Small intestine (tissue), 7 donors: ENCODE data around the gene ARHGEF4. TPM values are rescaled to one million over a fixed set of nuclear protein-coding genes. Genes with fewer than 3 reads are reported as not detected.

Source experiments
- DNase-seq, 2 donors: peaks; one replicate each; pipeline versions ENCODE4 v3.0.0 to v3.0.0-alpha.2; 2013
- FAIRE-seq: peaks from 2 replicates; lab custom pipeline; 2012; peaks lifted over from hg19 to GRCh38; lab: Jason Lieb, UNC
- H3K27ac ChIP-seq, 3 donors: one replicate each; pipeline ENCODE4 v1.5.1; 2013; ENCODE audit warnings: low read length in 2 of 3, mild to moderate bottlenecking in 2 of 3, control low read depth in 1 of 3, inconsistent platforms in 1 of 3, low read depth in 1 of 3, moderate library complexity in 1 of 3
- H3K27me3 ChIP-seq, 3 donors: one replicate each; pipeline ENCODE4 v1.6.1; 2013; ENCODE audit warnings: low read length in 3 of 3, inconsistent platforms in 1 of 3; ENCODE audit not compliant: control insufficient read depth in 3 of 3, insufficient read depth in 3 of 3
- H3K36me3 ChIP-seq, 3 donors: one replicate each; pipeline ENCODE4 v1.6.1; 2013; ENCODE audit warnings: low read length in 3 of 3, inconsistent platforms in 1 of 3, low read depth in 1 of 3, mild to moderate bottlenecking in 1 of 3, moderate library complexity in 1 of 3; ENCODE audit not compliant: control insufficient read depth in 3 of 3, insufficient read depth in 2 of 3
- H3K4me1 ChIP-seq, 3 donors: one replicate each; pipeline ENCODE4 v1.6.1; 2013; ENCODE audit warnings: low read length in 2 of 3, inconsistent platforms in 1 of 3, low read depth in 1 of 3, mild to moderate bottlenecking in 1 of 3, moderate library complexity in 1 of 3; ENCODE audit not compliant: control insufficient read depth in 3 of 3, insufficient read depth in 2 of 3
- H3K4me3 ChIP-seq, 3 donors: one replicate each; pipeline ENCODE4 v1.5.1; 2013; ENCODE audit warnings: low read length in 3 of 3, control low read depth in 1 of 3, inconsistent platforms in 1 of 3, low read depth in 1 of 3, mild to moderate bottlenecking in 1 of 3, moderate library complexity in 1 of 3
- H3K9me3 ChIP-seq, 2 donors: one replicate each; pipeline ENCODE4 v1.6.1; 2013; ENCODE audit warnings: low read depth in 1 of 2, low read length in 1 of 2; ENCODE audit not compliant: control insufficient read depth in 2 of 2, insufficient read depth in 1 of 2
- WGBS, 3 donors: extraction: QIAGEN DNeasy Blood & Tissue Kit; methylation state at CpG; one replicate each; pipeline ENCODE4 v1.1.7; 2013; 5-methylcytosine and 5-hydroxymethylcytosine counted together
- polyA plus RNA-seq, 4 donors: library from polyadenylated mRNA; stranded (reverse) in 3 of 4; unstranded in 1 of 4; fragments of 200-250 nt in 3 of 4; fragments of 120-200 nt in 1 of 4; gene quantifications; one replicate each; pipeline versions ENCODE4 v1.2.1 to v1.2.3, GENCODE V29; 2013
- donor health status: healthy with polysubstance abuse.
- donor health status: control.
- donor health status: control.
- donor health status: Bipolar disorder and iron deficiency.
- donor health status: healthy.

Gene ARHGEF4
- polyA plus RNA-seq, 4 donors: 0.22 to 2.8 (median 0.83) TPM; not detected in 1

DNA sequence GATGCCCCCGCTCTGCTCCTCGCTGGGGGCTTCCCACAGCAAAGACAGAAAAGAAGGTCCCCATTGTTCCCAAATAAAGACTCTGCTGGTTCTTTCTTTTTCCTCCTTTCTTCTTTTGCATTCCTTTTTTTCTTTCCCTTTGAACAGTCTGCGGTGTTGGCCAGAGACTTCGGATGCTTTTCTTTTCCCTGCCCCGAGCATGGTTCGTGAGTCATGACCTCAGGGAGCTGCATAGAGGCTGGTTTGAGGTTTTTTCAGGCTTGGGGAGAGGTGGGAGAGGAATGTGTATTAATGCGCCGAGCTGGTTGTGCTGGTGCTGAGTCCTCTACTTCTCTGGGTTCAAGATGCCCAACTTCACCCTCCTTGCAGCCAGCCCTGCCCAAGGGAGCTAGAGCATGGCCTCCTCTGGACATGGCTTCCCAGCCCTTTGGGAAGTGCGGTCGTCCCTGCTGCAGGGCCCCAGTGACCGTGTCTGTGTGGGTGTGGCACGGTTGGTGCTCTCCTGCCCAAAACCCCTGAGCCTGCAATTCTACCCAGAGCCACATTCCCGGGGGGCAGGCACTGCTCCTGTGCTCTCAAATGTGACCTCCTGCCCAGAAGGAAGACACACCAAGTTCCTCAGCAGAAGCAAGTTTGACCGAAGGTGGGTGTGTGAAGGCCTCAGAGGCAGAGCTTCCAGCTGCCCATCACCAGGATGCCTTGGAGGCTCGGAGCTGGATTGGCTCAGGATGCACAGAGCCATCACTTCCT is 9.0 kb upstream of the ARHGEF4 start:
- no peak overlapping the region for H3K27ac ChIP-seq
- no peaks in the 10 kb centered on the region for H3K9me3 ChIP-seq
- peaks cover 0 to 2% (median 0%) of the 10 kb centered on the region in 3 donors for H3K27me3 ChIP-seq
- H3K4me1 ChIP-seq: no peaks in the 10 kb centered on the region
- FAIRE-seq (no peak), DNase-seq (no peak)
- no peaks in the 10 kb centered on the region for H3K36me3 ChIP-seq
- WGBS, 3 donors: 76 to 79% (median 77%) methylated on average over 15 of the region's 15 CpGs
- no peak overlapping the region for H3K4me3 ChIP-seq

DNA sequence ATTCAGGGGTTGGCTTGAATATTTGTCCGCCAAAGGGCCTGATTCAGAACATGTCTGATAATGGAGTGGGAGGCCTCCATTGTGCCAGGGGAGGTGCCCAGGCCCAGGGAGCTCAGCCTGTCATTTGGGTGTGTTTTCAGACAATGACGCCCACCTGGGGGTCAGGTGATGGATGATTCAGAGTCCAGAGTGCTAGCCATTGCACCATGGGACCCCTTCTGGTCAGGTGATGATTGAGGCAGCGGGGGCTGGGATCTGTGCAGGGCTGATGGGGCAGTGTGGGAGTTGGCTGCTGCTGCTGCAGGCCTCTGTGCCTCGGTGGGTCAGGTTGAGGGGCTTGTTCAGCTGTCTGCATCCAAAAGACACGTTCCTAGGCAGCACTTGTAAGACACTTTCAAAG is 8.3 kb upstream of the ARHGEF4 start:
- DNase-seq: no peak
- H3K36me3 ChIP-seq: no peaks in the 10 kb centered on the region
- H3K27me3 ChIP-seq: peaks cover 0 to 2% (median 0%) of the 10 kb centered on the region in 3 donors
- no peak overlapping the region for H3K4me3 ChIP-seq
- H3K27ac ChIP-seq: no peak overlapping the region
- no peaks in the 10 kb centered on the region for H3K9me3 ChIP-seq
- no peak for FAIRE-seq
- 67 to 80% (median 76%) methylated on average over 5 of the region's 5 CpGs for WGBS, 3 donors
- no peaks in the 10 kb centered on the region for H3K4me1 ChIP-seq

DNA sequence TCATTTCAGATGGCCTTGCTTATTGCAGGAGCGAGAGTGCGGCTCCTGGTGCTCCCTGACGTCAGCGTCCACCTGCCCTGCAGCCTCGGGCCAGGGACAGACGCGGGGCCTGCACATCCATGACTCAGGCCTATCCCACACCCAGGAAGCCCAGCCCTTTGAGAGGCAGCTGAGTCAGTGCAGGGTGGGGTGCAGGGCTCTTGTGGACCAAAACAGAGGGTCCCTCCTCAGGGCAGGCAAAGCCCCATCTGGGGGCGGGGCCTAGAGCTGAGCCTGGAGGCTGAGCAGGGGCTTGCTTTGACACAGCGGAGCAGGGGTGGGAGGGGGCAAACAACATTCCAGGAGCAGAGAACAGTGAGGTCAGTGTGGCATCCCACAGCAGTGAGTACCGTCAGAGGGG is 7.7 kb upstream of the ARHGEF4 start:
- WGBS, 3 donors: 88 to 91% (median 89%) methylated on average over 10 of the region's 10 CpGs

DNA sequence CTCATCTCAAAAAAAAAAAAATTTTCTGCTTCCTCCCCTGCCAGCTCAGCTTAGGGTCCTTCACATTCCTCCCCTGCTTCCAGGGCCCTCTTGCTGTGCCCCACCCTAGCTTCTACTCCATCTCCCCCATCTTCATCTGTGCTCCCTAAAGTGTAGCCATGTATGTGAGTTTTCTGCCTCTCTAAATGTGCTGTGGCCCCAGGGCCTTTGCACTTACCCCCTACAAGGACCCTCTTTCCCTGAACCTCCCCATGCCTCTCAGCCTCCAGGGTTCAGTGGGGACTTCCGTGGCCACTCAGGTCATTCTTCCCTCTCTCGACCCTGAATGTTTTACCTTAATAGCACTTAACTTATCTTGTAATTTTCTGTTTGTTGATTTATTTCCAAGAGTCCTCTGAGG is 6.2 kb upstream of the ARHGEF4 start:
- WGBS, 3 donors: 47 to 68% (median 55%) methylated on average over 2 of the region's 2 CpGs
- H3K4me3 ChIP-seq: no peak overlapping the region
- DNase-seq: no peak
- H3K27me3 ChIP-seq: peaks cover 0 to 16% (median 4%) of the 10 kb centered on the region in 3 donors
- no peak for FAIRE-seq
- no peaks in the 10 kb centered on the region for H3K36me3 ChIP-seq
- H3K27ac ChIP-seq: no peak overlapping the region
- no peaks in the 10 kb centered on the region for H3K9me3 ChIP-seq
- H3K4me1 ChIP-seq: no peaks in the 10 kb centered on the region

More for the DNA sequence above, 7.7 kb upstream of the ARHGEF4 start:
- FAIRE-seq (no peak), DNase-seq (no peak)
- no peaks in the 10 kb centered on the region for H3K4me1 ChIP-seq
- H3K36me3 ChIP-seq: no peaks in the 10 kb centered on the region
- no peaks in the 10 kb centered on the region for H3K9me3 ChIP-seq
- peaks cover 0 to 2% (median 0%) of the 10 kb centered on the region in 3 donors for H3K27me3 ChIP-seq
- no peak overlapping the region for H3K4me3 ChIP-seq
- no peak overlapping the region for H3K27ac ChIP-seq

GRCh38 chr2:130831356-130831755 is 5.4 kb upstream of the ARHGEF4 start:
- DNase-seq (no peak), FAIRE-seq (no peak)
- Histone ChIP-seq H3K4me3 (no peak overlapping the region), H3K36me3 (no peaks in the 10 kb centered on the region), H3K27me3 (peaks cover 0 to 24% (median 5%) of the 10 kb centered on the region in 3 donors), H3K4me1 (no peaks in the 10 kb centered on the region), H3K9me3 (no peaks in the 10 kb centered on the region), H3K27ac (no peak overlapping the region)
- WGBS, 3 donors: 56 to 75% (median 67%) methylated on average over 6 of the region's 6 CpGs

DNA sequence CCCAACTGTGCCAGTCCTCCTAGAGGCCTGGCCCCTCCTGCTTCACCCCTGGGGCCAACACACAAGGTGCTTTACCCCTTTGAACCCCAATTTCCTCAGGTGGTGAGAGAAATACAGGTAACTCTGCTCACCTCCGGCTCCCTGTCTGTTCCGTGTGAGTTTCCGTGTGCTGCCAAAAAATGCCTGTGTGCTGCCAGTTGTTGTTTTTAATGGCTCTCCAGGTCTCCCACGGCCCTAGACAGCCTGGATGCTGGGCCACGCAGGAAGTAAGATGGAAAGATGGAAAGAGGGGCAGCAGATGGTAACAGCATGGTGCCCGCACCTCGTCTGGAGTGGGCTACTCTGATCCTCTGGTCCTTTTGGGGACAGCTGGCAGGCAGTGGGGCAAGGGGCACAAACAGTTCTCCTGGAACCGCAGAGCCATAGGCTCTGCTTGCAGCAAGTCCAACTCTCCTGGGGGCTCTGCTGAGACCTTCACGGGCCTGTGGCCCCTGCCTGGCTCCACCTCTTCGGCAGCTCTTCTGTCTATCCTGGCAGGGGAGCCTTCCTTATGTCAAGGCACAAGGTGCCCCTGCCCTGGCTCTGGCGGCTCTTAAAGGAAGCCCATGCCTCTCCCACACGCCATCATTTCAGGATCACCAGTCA is 4.3 kb upstream of the ARHGEF4 start:
- 75 to 84% (median 75%) methylated on average over 12 of the region's 12 CpGs for WGBS, 3 donors
- no peak overlapping the region for H3K27ac ChIP-seq
- no peak for FAIRE-seq
- no peak for DNase-seq
- peaks cover 0 to 32% (median 7%) of the 10 kb centered on the region in 3 donors for H3K27me3 ChIP-seq
- H3K4me1 ChIP-seq: no peaks in the 10 kb centered on the region
- no peak overlapping the region for H3K4me3 ChIP-seq
- H3K36me3 ChIP-seq: no peaks in the 10 kb centered on the region
- H3K9me3 ChIP-seq: no peaks in the 10 kb centered on the region

DNA sequence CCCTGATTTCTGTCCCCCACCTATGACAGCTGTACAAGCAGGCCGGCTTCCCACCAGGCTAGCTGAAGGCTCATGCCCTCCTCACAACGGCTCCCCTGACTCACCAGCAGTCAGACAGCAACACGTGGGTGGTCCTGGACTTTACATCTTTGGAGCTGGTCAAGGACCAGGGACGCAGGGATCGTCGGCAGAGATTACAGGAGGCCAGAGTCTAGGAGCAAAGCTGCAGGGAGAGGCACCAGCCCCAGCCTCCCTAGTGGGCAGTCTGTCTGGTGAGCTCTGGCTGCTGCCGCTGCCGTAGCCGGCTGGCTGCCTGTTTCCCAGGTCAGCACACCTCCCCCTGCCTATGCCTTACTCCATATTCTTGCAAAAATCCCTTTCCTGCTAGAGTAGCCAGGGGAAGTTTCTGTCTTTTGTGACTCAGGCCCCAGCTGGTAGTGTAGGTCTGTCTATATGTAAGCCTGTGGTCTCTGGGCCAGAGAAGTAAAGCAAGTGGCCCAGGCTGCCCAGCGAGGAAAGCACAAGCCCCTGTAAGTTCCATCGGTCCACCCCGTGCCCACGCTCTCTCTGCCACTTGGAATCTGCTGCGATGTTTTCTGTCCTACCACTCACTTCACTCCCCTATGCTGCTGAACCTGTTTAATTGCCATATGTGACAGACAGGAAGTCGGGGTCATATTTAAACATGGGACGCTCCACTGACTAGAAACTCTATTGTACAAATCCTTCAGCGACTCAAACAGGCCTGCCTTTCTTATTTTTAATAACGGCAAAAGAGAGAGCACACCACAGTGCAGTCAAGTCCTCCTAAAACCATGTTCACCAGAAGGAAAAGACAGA is 2.4 kb upstream of the ARHGEF4 start:
- H3K36me3 ChIP-seq: no peaks in the 10 kb centered on the region
- H3K9me3 ChIP-seq: no peaks in the 10 kb centered on the region
- WGBS, 3 donors: 62% methylated on average over 18 of the region's 18 CpGs
- no peak for FAIRE-seq
- no peak overlapping the region for H3K27ac ChIP-seq
- H3K4me1 ChIP-seq: no peaks in the 10 kb centered on the region
- peaks cover 0 to 51% (median 12%) of the 10 kb centered on the region in 3 donors for H3K27me3 ChIP-seq
- H3K4me3 ChIP-seq: no peak overlapping the region
- peak in 1 of 2 donors; percentile 39 for DNase-seq
